Ovary (tissue), 9 donors: Measurements from ENCODE around the gene MEIS1. TPM values are rescaled to one million over a fixed set of nuclear protein-coding genes. Genes with fewer than 3 reads are reported as not detected.

ENCODE experiments used
- DNase-seq, 5 donors: peaks; one replicate each; pipeline ENCODE4 v3.0.0-alpha.2; 2019 to 2020
- H3K27ac ChIP-seq, 2 donors: fragments of 200-600 bp; one replicate each; pipeline versions ENCODE4 v1.5.1 to v1.8.0; 2019 to 2022
- H3K27me3 ChIP-seq: fragments of 200-600 bp; one replicate; pipeline ENCODE4 v1.8.0; 2022
- H3K36me3 ChIP-seq: fragments of 200-600 bp; sonication (generic); one replicate; pipeline ENCODE4 v1.5.1; 2019
- H3K4me1 ChIP-seq: one replicate; pipeline ENCODE4 v1.8.1; 2013; ENCODE audit warnings: mild to moderate bottlenecking, moderate library complexity; ENCODE audit not compliant: insufficient read depth
- H3K4me3 ChIP-seq: fragments of 200-600 bp; sonication (generic); one replicate; pipeline ENCODE4 v1.5.1; 2017
- H3K9me3 ChIP-seq, 2 donors: fragments of 200-600 bp in 1 of 2; sonication (generic) in 1 of 2; one replicate each; pipeline versions ENCODE4 v1.5.1 to v1.8.1; 2013 to 2019; ENCODE audit warnings: mild to moderate bottlenecking in 1 of 2, moderate library complexity in 1 of 2
- EP300 ChIP-seq: sonication (generic); formaldehyde crosslinking; IDR thresholded peaks from one replicate; pipeline ENCODE4 v1.6.1; 2017; ENCODE audit warnings: antibody characterized with exemption
- POLR2A ChIP-seq: fragments of 450-650 bp; IDR thresholded peaks from one replicate; pipeline ENCODE4 v1.6.1; 2017; ENCODE audit warnings: antibody characterized with exemption, mild to moderate bottlenecking, moderate library complexity
- WGBS, 3 donors: extraction: QIAGEN DNeasy Blood & Tissue Kit in 1 of 3; methylation state at CpG; one replicate each; pipeline versions ENCODE4 v1.1.5 to v1.1.7; 2013 to 2017; 5-methylcytosine and 5-hydroxymethylcytosine counted together
- intact Hi-C, 4 donors: fragments of 100-400 bp; cut with DNase I; formaldehyde crosslinking; loops; one replicate each; pipeline versions ENCODE4 v1.11.0 to v1.15.1; 2022 to 2023
- polyA plus RNA-seq, 2 donors: library from polyadenylated mRNA; stranded (reverse); fragments of 200-250 nt in 1 of 2; fragments of 350-450 nt in 1 of 2; fragmentation: Illumina TruSeq in 1 of 2; extraction: RNeasy Lipid Tissue Mini Kit (QIAGEN cat#74804) in 1 of 2; gene quantifications; one replicate each; pipeline ENCODE4 v1.2.3, GENCODE V29; 2013 to 2014
- total RNA-seq, 7 donors: library from RNA; depleted of rRNA in 2 of 7; stranded (reverse); fragments of >200 nt in 2 of 7; fragmentation: NEBNext Ultra II Directional in 3 of 7; extraction: Animal tissue kit (Norgen Biotek cat#: 25700) in 3 of 7; gene quantifications; one replicate each; pipeline versions ENCODE4 v1.1.0 to v1.2.4, GENCODE V29; 2016 to 2023
- TF ChIP-seq, protein P1 (sequence below), 3 donors: fragments of 450-650 bp in 2 of 3; fragments of 200-600 bp in 1 of 3; IDR thresholded peaks; one replicate each; pipeline versions ENCODE4 v1.5.1 to v1.8.0; 2016 to 2022; ENCODE audit warnings: antibody characterized with exemption in 3 of 3, mild to moderate bottlenecking in 1 of 3
- donor health status: DM: no; HTN: no; CAD: no; lungs with moderate emphysema.
- donor health status: DM: no; HTN: no; CAD: no.
- donor health status: Bipolar disorder and iron deficiency.
- donor health status: DM: yes; HTN: yes; CAD: no.
- donor health status: DM: no; HTN: no; CAD: no.
- donor health status: DM: yes; HTN: yes; CAD: no.

The MEIS1 gene
- total and polyA plus RNA-seq, 9 donors = 19.4 to 163 (median 80.4) TPM

DNA sequence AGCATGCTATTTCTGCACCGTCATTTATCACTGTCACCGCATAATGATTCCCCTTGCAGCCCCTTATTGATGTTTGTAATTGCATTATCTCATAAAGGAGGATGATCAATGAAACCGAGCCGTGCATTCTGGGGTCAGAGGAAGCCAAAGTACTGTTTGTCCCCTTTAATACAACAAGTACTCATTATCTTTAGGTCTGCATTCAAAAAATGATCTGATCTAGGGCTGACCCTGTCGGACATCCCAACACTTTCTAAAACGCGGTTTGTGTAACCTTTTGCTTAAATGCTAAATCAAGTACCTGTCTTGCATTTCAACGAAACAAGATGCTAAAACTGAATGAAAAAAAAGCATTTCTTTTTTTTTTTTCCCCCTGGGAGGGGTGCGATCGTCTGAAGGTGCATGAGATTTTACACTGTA is 143.8 kb downstream of the MEIS1 start:
- H3K27ac ChIP-seq = peak overlapping the region; percentile 83 to 86
- H3K36me3 ChIP-seq = no peaks in the 10 kb centered on the region
- intact Hi-C loops = loop anchor here in 3 of 4 donors (5.0 to 10.0 kb wide), 4 partner anchors 136 to 1266 kb away; no protein-coding TSS in a partner anchor
- H3K27me3 ChIP-seq = no peaks in the 10 kb centered on the region
- H3K4me3 ChIP-seq = peak overlapping the region; percentile 70
- 22 to 63% (median 57%) methylated on average over 10 of the region's 10 CpGs for WGBS, 3 donors
- TF ChIP-seq, protein P1, sequence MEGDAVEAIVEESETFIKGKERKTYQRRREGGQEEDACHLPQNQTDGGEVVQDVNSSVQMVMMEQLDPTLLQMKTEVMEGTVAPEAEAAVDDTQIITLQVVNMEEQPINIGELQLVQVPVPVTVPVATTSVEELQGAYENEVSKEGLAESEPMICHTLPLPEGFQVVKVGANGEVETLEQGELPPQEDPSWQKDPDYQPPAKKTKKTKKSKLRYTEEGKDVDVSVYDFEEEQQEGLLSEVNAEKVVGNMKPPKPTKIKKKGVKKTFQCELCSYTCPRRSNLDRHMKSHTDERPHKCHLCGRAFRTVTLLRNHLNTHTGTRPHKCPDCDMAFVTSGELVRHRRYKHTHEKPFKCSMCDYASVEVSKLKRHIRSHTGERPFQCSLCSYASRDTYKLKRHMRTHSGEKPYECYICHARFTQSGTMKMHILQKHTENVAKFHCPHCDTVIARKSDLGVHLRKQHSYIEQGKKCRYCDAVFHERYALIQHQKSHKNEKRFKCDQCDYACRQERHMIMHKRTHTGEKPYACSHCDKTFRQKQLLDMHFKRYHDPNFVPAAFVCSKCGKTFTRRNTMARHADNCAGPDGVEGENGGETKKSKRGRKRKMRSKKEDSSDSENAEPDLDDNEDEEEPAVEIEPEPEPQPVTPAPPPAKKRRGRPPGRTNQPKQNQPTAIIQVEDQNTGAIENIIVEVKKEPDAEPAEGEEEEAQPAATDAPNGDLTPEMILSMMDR (IDR thresholded peaks at IDR 0.05) = no peak
- TF ChIP-seq POLR2A (no peak), EP300 (no peak)
- DNase-seq = no peak
- no peaks in the 10 kb centered on the region for H3K9me3 ChIP-seq
- H3K4me1 ChIP-seq = peaks cover 5% of the 10 kb centered on the region

DNA sequence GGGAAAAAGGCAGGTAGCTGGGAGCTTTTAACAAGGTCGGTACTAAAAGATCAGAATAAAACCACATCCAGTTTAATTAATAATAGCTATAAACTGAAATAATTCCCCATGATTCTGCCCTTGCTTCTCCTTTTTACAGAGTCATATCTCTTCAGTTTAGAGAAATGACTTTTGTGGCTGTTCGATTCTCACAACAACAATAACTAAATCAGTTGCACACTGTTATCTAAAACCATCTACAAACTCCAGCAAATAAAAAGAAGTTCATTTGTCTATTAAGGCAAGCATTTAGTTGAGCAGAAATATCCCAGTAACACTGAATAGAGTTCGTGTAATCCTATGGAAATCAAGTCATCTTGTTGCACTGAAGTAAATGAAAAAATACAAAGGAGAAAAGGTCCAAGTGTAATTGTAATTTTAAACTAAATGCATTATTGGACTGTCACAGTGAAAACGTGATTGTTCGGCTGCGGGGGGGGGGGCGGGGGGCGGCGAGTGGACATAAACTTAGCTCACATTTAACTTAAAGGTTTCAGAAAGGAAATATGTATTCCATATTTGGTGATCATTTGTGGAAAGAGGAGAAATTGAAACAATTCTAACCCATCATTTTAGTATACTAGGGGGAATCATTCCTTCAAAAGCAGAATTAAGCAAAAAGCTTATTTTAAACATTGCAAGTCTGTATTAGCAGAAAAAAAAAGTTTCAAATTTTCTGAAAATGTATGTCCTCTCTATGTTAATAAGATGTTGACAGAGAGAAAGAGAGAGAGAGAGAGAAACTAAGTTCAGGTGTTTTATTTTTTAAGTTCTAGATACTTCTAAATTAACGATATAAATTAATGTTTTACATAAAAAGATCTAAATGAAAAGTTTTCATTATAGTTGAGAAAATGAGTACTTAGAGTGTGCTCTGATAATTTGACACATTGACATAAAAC is 144.5 kb downstream of the MEIS1 start:
- DNase-seq = no peak
- intact Hi-C loops = loop anchor here in 3 of 4 donors (5.0 to 10.0 kb wide), 6 partner anchors 113 to 1265 kb away; no protein-coding TSS in a partner anchor
- 24 to 71% (median 58%) methylated on average over 10 of the region's 10 CpGs for WGBS, 3 donors
- H3K4me1 ChIP-seq = peaks cover 5% of the 10 kb centered on the region
- H3K9me3 ChIP-seq = no peaks in the 10 kb centered on the region
- H3K4me3 ChIP-seq = no peak overlapping the region
- H3K36me3 ChIP-seq = no peaks in the 10 kb centered on the region
- peak overlapping the region in 1 of 2 donors; percentile 83 for H3K27ac ChIP-seq
- TF ChIP-seq EP300 (no peak), POLR2A (no peak)
- TF ChIP-seq, protein P1 (IDR thresholded peaks at IDR 0.05) = no peak
- H3K27me3 ChIP-seq = no peaks in the 10 kb centered on the region

DNA sequence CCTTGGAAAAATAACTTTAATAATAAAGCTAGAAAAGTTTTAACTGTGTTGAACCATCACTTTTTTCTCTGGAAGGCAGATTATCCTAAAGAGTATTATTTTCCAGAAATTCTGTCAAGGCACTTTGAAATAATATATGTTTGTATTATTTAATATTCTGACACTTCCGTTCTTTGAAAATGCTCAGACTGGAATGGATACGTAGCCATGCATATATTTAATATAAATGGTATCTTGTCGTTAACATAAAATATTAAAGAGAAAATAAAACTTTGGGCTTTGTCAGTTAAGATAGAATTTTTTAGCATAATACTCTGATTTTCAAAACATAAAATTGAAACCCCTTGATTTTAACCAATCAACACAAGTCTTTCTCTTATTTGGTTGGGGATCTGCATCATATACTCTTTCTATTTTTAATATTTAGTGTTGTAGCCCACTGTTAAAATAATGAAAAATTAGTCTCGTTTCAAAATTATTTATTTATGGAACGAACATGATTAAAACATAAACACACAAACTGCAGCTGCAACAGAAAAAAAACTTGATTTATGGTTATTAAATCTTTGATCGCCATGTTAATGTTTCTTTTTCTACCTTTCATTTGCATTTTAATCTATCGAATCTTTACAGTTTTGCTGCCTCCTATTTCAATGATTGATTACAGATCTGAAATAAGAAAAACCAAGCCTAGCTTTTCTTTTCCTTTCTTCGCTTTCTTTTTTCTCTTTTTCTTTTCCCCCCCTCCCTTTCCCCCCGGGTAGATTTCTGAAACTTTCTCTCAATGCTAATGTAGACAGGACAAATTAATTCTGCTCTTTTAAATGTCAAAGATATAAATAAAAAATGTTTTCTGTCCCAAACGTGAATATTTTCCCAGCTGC is 145.5 kb downstream of the MEIS1 start:
- Histone ChIP-seq H3K36me3 (no peaks in the 10 kb centered on the region), H3K4me3 (peak overlapping the region; percentile 50), H3K9me3 (no peaks in the 10 kb centered on the region), H3K4me1 (peaks cover 5% of the 10 kb centered on the region), H3K27me3 (no peaks in the 10 kb centered on the region), H3K27ac (peak overlapping the region; percentile 81 to 99)
- no peak for DNase-seq
- WGBS, 3 donors = 14 to 50% (median 36%) methylated on average over 10 of the region's 10 CpGs
- TF ChIP-seq EP300 = no peak
- TF ChIP-seq, protein P1 (IDR thresholded peaks at IDR 0.05) = no peak
- TF ChIP-seq POLR2A = no peak
- intact Hi-C loops = loop anchor here in 2 of 4 donors (5.0 to 10.0 kb wide), 2 partner anchors 112 to 124 kb away; no protein-coding TSS in a partner anchor
